Measurements from ENCODE around the gene ANKFN1.

Gene ANKFN1

GRCh38 chr17:56148333-56148732 is 4.9 kb upstream of the ANKFN1 start:
- DNase-seq (ENCODE audit: low spot score) = no peak

GRCh38 chr17:56149266-56150036 is 3.8 kb upstream of the ANKFN1 start:
- peak; percentile 7 for DNase-seq (ENCODE audit: low spot score)

- no peak for DNase-seq (ENCODE audit: low spot score)
Observed at GRCh38 chr17:56150649-56151048, 2.6 kb upstream of the ANKFN1 start.

GRCh38 chr17:56157845-56158244 is 4.6 kb downstream of the ANKFN1 start:
- no peak for DNase-seq (ENCODE audit: low spot score)

GRCh38 chr17:56158344-56158743 is 5.1 kb downstream of the ANKFN1 start:
- no peak for DNase-seq (ENCODE audit: low spot score)

GRCh38 chr17:56158915-56159825 is 5.9 kb downstream of the ANKFN1 start:
- DNase-seq (ENCODE audit: low spot score) = no peak

- no peak for DNase-seq (ENCODE audit: low spot score)
Observed at GRCh38 chr17:56159826-56160380, 6.6 kb downstream of the ANKFN1 start.

- DNase-seq (ENCODE audit: low spot score) = no peak
Observed at GRCh38 chr17:56160422-56160821, 7.1 kb downstream of the ANKFN1 start.

- no peak for DNase-seq (ENCODE audit: low spot score)
Observed at GRCh38 chr17:56165072-56165641, 11.9 kb downstream of the ANKFN1 start.

GRCh38 chr17:56167491-56167890 is 14.2 kb downstream of the ANKFN1 start:
- no peak for DNase-seq (ENCODE audit: low spot score)

- no peak for DNase-seq (ENCODE audit: low spot score)
Observed at GRCh38 chr17:56169621-56170020, 16.3 kb downstream of the ANKFN1 start.

- no peak for DNase-seq (ENCODE audit: low spot score)
Observed at GRCh38 chr17:56171186-56171959, 18.1 kb downstream of the ANKFN1 start.

GRCh38 chr17:56172517-56172982 is 19.3 kb downstream of the ANKFN1 start:
- DNase-seq (ENCODE audit: low spot score) = no peak

GRCh38 chr17:56173026-56173425 is 19.8 kb downstream of the ANKFN1 start:
- DNase-seq (ENCODE audit: low spot score) = no peak

GRCh38 chr17:56173958-56174835 is 20.9 kb downstream of the ANKFN1 start:
- DNase-seq (ENCODE audit: low spot score) = no peak

- peak; percentile 29 for DNase-seq (ENCODE audit: low spot score)
Observed at GRCh38 chr17:56175299-56175955, 22.2 kb downstream of the ANKFN1 start.

GRCh38 chr17:56176091-56176490 is 22.8 kb downstream of the ANKFN1 start:
- DNase-seq (ENCODE audit: low spot score) = peak; percentile 48

GRCh38 chr17:56177361-56177760 is 24.1 kb downstream of the ANKFN1 start:
- peak; percentile 7 for DNase-seq (ENCODE audit: low spot score)

- DNase-seq (ENCODE audit: low spot score) = no peak
Observed at GRCh38 chr17:56178203-56178602, 24.9 kb downstream of the ANKFN1 start.

GRCh38 chr17:56182081-56182480 is 28.8 kb downstream of the ANKFN1 start:
- no peak for DNase-seq (ENCODE audit: low spot score)
